K562 (cell line): ENCODE data around the gene NR5A2. TPM values are rescaled to one million over a fixed set of nuclear protein-coding genes. Genes with fewer than 3 reads are reported as not detected.

Experiments
- ARNT ChIP-seq, 2 experiments: fragments of 450-650 bp; IDR thresholded peaks; 2 replicates each; pipeline ENCODE4 v1.6.1; 2016; ENCODE audit warnings: mild to moderate bottlenecking in 1 of 2
- CBX5 ChIP-seq: IDR thresholded peaks from 2 replicates; pipeline ENCODE4 v1.6.1; 2014; ENCODE audit warnings: low read depth, borderline replicate concordance
- FOXJ2 ChIP-seq: fragments of 200-800 bp; sonication (Bioruptor generic); IDR thresholded peaks from 2 replicates; pipeline ENCODE4 v1.6.1; 2016; ENCODE audit warnings: missing genetic modification characterization, missing compliant biosample characterization
- HDAC2 ChIP-seq: fragments of 450-650 bp; IDR thresholded peaks from 2 replicates; pipeline ENCODE4 v1.6.1; 2016; ENCODE audit warnings: mild to moderate bottlenecking
- HNRNPK ChIP-seq: fragments of 200-400 bp; formaldehyde crosslinking; IDR thresholded peaks from one replicate; pipeline ENCODE4 v1.6.1; 2018; ENCODE audit warnings: mild to moderate bottlenecking, low read depth, low read length; ENCODE audit not compliant: poor library complexity, severe bottlenecking
- MECOM ChIP-seq: fragments of 250-450 bp; sonication (Bioruptor Pico); IDR thresholded peaks from 2 replicates; pipeline ENCODE4 v1.8.0; 2022; ENCODE audit warnings: inconsistent platforms
- NEUROD1 ChIP-seq: fragments of 150-350 bp; IDR thresholded peaks from 2 replicates; pipeline ENCODE4 v1.6.1; 2014; ENCODE audit warnings: borderline replicate concordance, low read length, low read depth; ENCODE audit not compliant: partially characterized antibody
- NFE2 ChIP-seq: IDR thresholded peaks from 2 replicates; pipeline ENCODE4 v1.6.1; 2014; ENCODE audit warnings: antibody characterized with exemption, low read depth
- POLR2B ChIP-seq: fragments of 450-650 bp; IDR thresholded peaks from 2 replicates; pipeline ENCODE4 v1.6.1; 2018; ENCODE audit warnings: low read depth; ENCODE audit not compliant: partially characterized antibody
- RBM22 ChIP-seq: fragments of 200-400 bp; formaldehyde crosslinking; IDR thresholded peaks from 2 replicates; pipeline ENCODE4 v1.6.1; 2018; ENCODE audit warnings: low read length, low read depth; ENCODE audit not compliant: poor library complexity, severe bottlenecking
- TAF1 ChIP-seq: IDR thresholded peaks from 2 replicates; pipeline ENCODE4 v1.6.1; 2011; ENCODE audit warnings: mild to moderate bottlenecking, low read length, moderate library complexity; ENCODE audit not compliant: insufficient read depth, control insufficient read depth, severe bottlenecking; ENCODE audit errors: extremely low read depth
- TFAM ChIP-seq: fragments of 250-450 bp; sonication (Bioruptor Pico); conservative IDR thresholded peaks from 2 replicates; pipeline ENCODE4 v1.5.0; 2021; ENCODE audit warnings: mild to moderate bottlenecking, moderate library complexity
- ZFP1 ChIP-seq: fragments of 450-650 bp; formaldehyde crosslinking; IDR thresholded peaks from 2 replicates; pipeline ENCODE4 v1.4.0; 2020; ENCODE audit warnings: mild to moderate bottlenecking, mixed read lengths
- ZNF41 ChIP-seq: fragments of 250-450 bp; sonication (Bioruptor Pico); conservative IDR thresholded peaks from 2 replicates; pipeline ENCODE4 v1.4.0; 2020; ENCODE audit warnings: mild to moderate bottlenecking
- ZNF778 ChIP-seq: fragments of 450-650 bp; formaldehyde crosslinking; IDR thresholded peaks from 2 replicates; pipeline ENCODE4 v1.4.0; 2020; ENCODE audit warnings: mild to moderate bottlenecking, moderate library complexity
- polyA plus RNA-seq, 8 experiments: library from polyadenylated mRNA; depleted of rRNA in 4 of 8; stranded (reverse) in 5 of 8; unstranded in 3 of 8; fragments of >200 nt; fragmentation: Nextera tagmentation in 2 of 8; fragmentation: Illumina TruSeq in 1 of 8; extraction: Ambion mirVana in 2 of 8; extraction: Trizol in 1 of 8; gene quantifications; 2 replicates each; pipeline versions ENCODE4 v1.2.1 to v1.2.3, GENCODE V29; 2011 to 2014; ENCODE audit warnings: inconsistent platforms in 1 of 8, missing spikeins in 1 of 8
- total RNA-seq, 7 experiments: library from RNA; depleted of rRNA in 6 of 7; stranded (reverse); fragments of >200 nt in 6 of 7; fragmentation: Illumina TruSeq in 2 of 7; extraction: Trizol in 2 of 7; gene quantifications; 2 replicates each; pipeline versions ENCODE4 v1.2.1 to v1.2.3, GENCODE V29; 2011 to 2021; ENCODE audit warnings: low replicate concordance in 1 of 7
- TF ChIP-seq, protein P1 (sequence below), 2 experiments: IDR thresholded peaks in 1 of 2; conservative IDR thresholded peaks in 1 of 2; 2 replicates each; pipeline ENCODE4 v1.6.1; 2016; ENCODE audit warnings: low read depth in 2 of 2, mild to moderate bottlenecking in 1 of 2, missing compliant biosample characterization in 1 of 2, missing genetic modification characterization in 1 of 2, moderate library complexity in 1 of 2
- TF ChIP-seq, protein P2 (sequence below): fragments of 250-450 bp; sonication (Bioruptor Pico); IDR thresholded peaks from 2 replicates; pipeline ENCODE4 v1.5.0; 2021; ENCODE audit warnings: mild to moderate bottlenecking, moderate library complexity
- TF ChIP-seq, protein P3 (sequence below): fragments of 250-450 bp; sonication (Bioruptor Pico); IDR thresholded peaks from 2 replicates; pipeline ENCODE4 v1.5.0; 2020; ENCODE audit warnings: mild to moderate bottlenecking, borderline replicate concordance
- TF ChIP-seq, protein P4 (sequence below), 3 experiments: fragments of 200-800 bp in 1 of 3; sonication (Bioruptor generic) in 1 of 3; sonication (generic) in 1 of 3; formaldehyde crosslinking in 1 of 3; IDR thresholded peaks; 2 replicates each; pipeline versions ENCODE4 v1.6.1 to v1.8.0; 2016 to 2022; ENCODE audit warnings: mild to moderate bottlenecking in 2 of 3, missing compliant biosample characterization in 2 of 3, missing genetic modification characterization in 2 of 3, missing genetic modification reagents in 1 of 3

The NR5A2 gene
- total and polyA plus RNA-seq, 9 of the 15 experiments (the other 6 are each of a cell fraction or from before 2014, with no cell fraction given) = 0.13 to 0.40 (median 0.29) TPM

- TF ChIP-seq NEUROD1 (no peak), TAF1 (no peak), ZNF41 (CRISPR knock-in tag) (no peak), FOXJ2 (tag) (no peak), POLR2B (no peak), HDAC2 (0 out of 2 replicates have a peak, but pooled peaks have one; percentile 40), NFE2 (no peak), HNRNPK (no peak), ZFP1 (no peak), MECOM (CRISPR knock-in tag) (no peak), ZNF778 (CRISPR knock-in tag) (no peak), CBX5 (no peak), ARNT (IDR thresholded peaks at IDR 0.05) (no peak), RBM22 (no peak), TFAM (CRISPR knock-in tag) (no peak)
- TF ChIP-seq, protein P1, sequence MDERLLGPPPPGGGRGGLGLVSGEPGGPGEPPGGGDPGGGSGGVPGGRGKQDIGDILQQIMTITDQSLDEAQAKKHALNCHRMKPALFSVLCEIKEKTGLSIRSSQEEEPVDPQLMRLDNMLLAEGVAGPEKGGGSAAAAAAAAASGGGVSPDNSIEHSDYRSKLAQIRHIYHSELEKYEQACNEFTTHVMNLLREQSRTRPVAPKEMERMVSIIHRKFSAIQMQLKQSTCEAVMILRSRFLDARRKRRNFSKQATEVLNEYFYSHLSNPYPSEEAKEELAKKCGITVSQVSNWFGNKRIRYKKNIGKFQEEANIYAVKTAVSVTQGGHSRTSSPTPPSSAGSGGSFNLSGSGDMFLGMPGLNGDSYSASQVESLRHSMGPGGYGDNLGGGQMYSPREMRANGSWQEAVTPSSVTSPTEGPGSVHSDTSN (CRISPR knock-in tag; IDR thresholded peaks at IDR 0.05; ENCODE audit: low read depth) = no peak
- TF ChIP-seq, protein P1 (tag; conservative IDR thresholded peaks at IDR 0.05; ENCODE audit: low read depth) = no peak
- TF ChIP-seq, protein P2, sequence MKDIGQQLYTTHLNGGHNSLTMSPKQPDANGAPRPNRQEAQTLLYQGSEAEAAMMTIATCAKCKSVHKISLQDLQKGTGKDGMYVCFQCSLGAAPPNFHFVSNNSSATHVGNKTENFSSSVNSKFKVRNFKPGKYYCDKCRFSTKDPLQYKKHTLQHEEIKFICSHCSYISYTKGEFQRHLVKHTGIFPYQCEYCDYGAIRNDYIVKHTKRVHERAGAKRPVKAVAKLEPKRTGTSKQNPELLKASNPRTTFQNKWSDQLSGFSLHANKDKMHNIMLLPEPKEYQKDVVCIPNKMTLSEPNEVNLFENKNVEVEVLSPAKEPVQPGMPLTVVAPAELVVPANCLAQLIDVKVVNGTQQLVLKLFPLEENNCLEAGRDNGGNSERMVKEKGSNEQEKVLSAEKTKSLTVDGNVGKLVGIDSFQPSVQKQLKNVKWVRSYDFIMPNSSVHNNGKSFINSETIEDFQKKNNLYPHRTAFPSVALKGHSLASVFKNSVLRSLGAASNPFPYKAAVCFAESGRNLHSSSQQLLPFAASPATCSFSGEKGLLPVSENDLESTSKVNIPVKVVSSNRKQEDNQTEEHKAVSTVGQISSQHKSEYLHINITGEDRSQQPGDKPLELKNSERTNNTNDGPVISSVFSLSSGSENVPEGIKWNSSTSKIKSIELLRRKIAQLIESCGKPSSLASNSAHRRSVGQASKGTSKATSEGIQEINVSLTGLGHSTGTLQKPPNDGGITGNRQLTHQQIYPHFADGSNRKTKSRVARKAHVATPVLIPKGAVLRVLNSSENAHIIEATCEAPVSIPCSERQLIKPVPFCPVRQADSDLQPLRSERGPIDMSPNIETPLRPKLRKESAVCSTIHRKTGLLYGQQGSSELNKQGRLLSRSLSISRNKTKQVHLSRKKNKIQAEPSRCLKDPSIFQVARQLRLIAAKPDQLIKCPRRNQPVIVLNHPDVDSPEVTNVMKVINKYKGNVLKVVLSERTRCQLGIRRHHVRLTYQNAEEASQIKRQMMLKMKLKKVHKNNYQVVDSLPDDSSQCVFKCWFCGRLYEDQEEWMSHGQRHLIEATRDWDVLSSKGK (CRISPR knock-in tag) = no peak
- TF ChIP-seq, protein P3, sequence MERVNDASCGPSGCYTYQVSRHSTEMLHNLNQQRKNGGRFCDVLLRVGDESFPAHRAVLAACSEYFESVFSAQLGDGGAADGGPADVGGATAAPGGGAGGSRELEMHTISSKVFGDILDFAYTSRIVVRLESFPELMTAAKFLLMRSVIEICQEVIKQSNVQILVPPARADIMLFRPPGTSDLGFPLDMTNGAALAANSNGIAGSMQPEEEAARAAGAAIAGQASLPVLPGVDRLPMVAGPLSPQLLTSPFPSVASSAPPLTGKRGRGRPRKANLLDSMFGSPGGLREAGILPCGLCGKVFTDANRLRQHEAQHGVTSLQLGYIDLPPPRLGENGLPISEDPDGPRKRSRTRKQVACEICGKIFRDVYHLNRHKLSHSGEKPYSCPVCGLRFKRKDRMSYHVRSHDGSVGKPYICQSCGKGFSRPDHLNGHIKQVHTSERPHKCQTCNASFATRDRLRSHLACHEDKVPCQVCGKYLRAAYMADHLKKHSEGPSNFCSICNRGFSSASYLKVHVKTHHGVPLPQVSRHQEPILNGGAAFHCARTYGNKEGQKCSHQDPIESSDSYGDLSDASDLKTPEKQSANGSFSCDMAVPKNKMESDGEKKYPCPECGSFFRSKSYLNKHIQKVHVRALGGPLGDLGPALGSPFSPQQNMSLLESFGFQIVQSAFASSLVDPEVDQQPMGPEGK (CRISPR knock-in tag) = no peak
- TF ChIP-seq, protein P4, sequence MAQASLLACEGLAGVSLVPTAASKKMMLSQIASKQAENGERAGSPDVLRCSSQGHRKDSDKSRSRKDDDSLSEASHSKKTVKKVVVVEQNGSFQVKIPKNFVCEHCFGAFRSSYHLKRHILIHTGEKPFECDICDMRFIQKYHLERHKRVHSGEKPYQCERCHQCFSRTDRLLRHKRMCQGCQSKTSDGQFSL (CRISPR knock-in tag; IDR thresholded peaks at IDR 0.05) = no peak
- TF ChIP-seq, protein P4 (tag; IDR thresholded peaks at IDR 0.05) = no peak
Measured at GRCh38 chr1:200150721-200151120, 123.2 kb downstream of the NR5A2 start (continued).
